ENCODE data around the gene RPTOR. TPM values are rescaled to one million over a fixed set of nuclear protein-coding genes. Genes with fewer than 3 reads are reported as not detected.

RPTOR gene
- total and polyA plus RNA-seq, 2 experiments from 2014 or later: 6.6 to 16.1 TPM

GRCh38 chr17:80724775-80725266, 180.2 kb downstream of the RPTOR start:
- DNase-seq: peak; percentile 86
- peaks cover 79% of the 10 kb centered on the region for H3K79me2 ChIP-seq (ENCODE audit: insufficient read depth)
- H3K36me3 ChIP-seq (ENCODE audit: low read depth): no peaks in the 10 kb centered on the region
- WGBS, 2 experiments (ENCODE audit: low coverage in 1 of 2, low lambda C conversion rate in 2 of 2, missing lambda C conversion rate in 2 of 2): 39 to 49% methylated on average over 16 of the region's 16 CpGs
- no peaks in the 10 kb centered on the region for H3K27me3 ChIP-seq (replicated peaks; ENCODE audit: insufficient read depth)
- H3K9me2 ChIP-seq (ENCODE audit: insufficient read depth): no peaks in the 10 kb centered on the region
- H4K20me1 ChIP-seq (ENCODE audit: insufficient read depth): no peaks in the 10 kb centered on the region
- H2AFZ ChIP-seq: peak overlapping the region; percentile 24; the same call in 1 of the 2 replicates
- no peaks in the 10 kb centered on the region for H3K9me3 ChIP-seq (ENCODE audit: low read depth)
- peak overlapping the region; percentile 69 for H3K4me2 ChIP-seq (ENCODE audit: unreplicated experiment)
- H3K9ac ChIP-seq: peak overlapping the region; percentile 43; the same call in 1 of the 2 replicates
- TF ChIP-seq EZH2phosphoT487 (IDR thresholded peaks at IDR 0.05; ENCODE audit: insufficient read depth, low read depth) (no peak), EZH2 (IDR thresholded peaks at IDR 0.05; ENCODE audit: insufficient read depth, poor library complexity, severe bottlenecking) (no peak)
- H3K4me1 ChIP-seq (ENCODE audit: insufficient read depth): peaks cover 21% of the 10 kb centered on the region
- peak overlapping the region; percentile 51 for H3K4me3 ChIP-seq
- H3F3A ChIP-seq (ENCODE audit: insufficient read depth): no peaks in the 10 kb centered on the region
- in situ Hi-C loops (cut with MboI): no loop called here
- peak overlapping the region; percentile 57 for H3K27ac ChIP-seq

- no peaks in the 10 kb centered on the region for H3K36me3 ChIP-seq (ENCODE audit: low read depth)
- peak overlapping the region; percentile 43; the same call in 1 of the 2 replicates for H3K9ac ChIP-seq
- no peaks in the 10 kb centered on the region for H3F3A ChIP-seq (ENCODE audit: insufficient read depth)
- no peaks in the 10 kb centered on the region for H3K27me3 ChIP-seq (replicated peaks; ENCODE audit: insufficient read depth)
- in situ Hi-C loops (cut with MboI): no loop called here
- DNase-seq: peak; percentile 46
- peaks cover 78% of the 10 kb centered on the region for H3K79me2 ChIP-seq (ENCODE audit: insufficient read depth)
- H4K20me1 ChIP-seq (ENCODE audit: insufficient read depth): no peaks in the 10 kb centered on the region
- H3K27ac ChIP-seq: peak overlapping the region; percentile 57
- no peaks in the 10 kb centered on the region for H3K9me2 ChIP-seq (ENCODE audit: insufficient read depth)
- peak overlapping the region; percentile 24; the same call in 1 of the 2 replicates for H2AFZ ChIP-seq
- H3K4me3 ChIP-seq: peak overlapping the region; percentile 51; the same call in 1 of the 2 replicates
- TF ChIP-seq EZH2phosphoT487 (IDR thresholded peaks at IDR 0.05; ENCODE audit: insufficient read depth, low read depth): no peak
- TF ChIP-seq EZH2 (IDR thresholded peaks at IDR 0.05; ENCODE audit: insufficient read depth, poor library complexity, severe bottlenecking): no peak
- WGBS, 2 experiments (ENCODE audit: low coverage in 1 of 2, low lambda C conversion rate in 2 of 2, missing lambda C conversion rate in 2 of 2): 58 to 60% methylated on average over 8 of the region's 8 CpGs
- peak overlapping the region; percentile 69 for H3K4me2 ChIP-seq (ENCODE audit: unreplicated experiment)
- H3K9me3 ChIP-seq (ENCODE audit: low read depth): no peaks in the 10 kb centered on the region
- H3K4me1 ChIP-seq (ENCODE audit: insufficient read depth): peaks cover 21% of the 10 kb centered on the region
Observed at GRCh38 chr17:80725517-80725916, 180.9 kb downstream of the RPTOR start.

GRCh38 chr17:80726558-80727408, 182.1 kb downstream of the RPTOR start:
- Histone ChIP-seq H3K9me3 (ENCODE audit: low read depth) (no peaks in the 10 kb centered on the region), H3F3A (ENCODE audit: insufficient read depth) (no peaks in the 10 kb centered on the region), H3K9ac (no peak overlapping the region), H2AFZ (no peak overlapping the region), H3K4me1 (ENCODE audit: insufficient read depth) (peaks cover 21% of the 10 kb centered on the region), H3K4me2 (ENCODE audit: unreplicated experiment) (no peak overlapping the region), H3K9me2 (ENCODE audit: insufficient read depth) (no peaks in the 10 kb centered on the region), H3K4me3 (no peak overlapping the region), H3K36me3 (ENCODE audit: low read depth) (no peaks in the 10 kb centered on the region), H3K27me3 (replicated peaks; ENCODE audit: insufficient read depth) (no peaks in the 10 kb centered on the region), H4K20me1 (ENCODE audit: insufficient read depth) (no peaks in the 10 kb centered on the region), H3K79me2 (ENCODE audit: insufficient read depth) (peaks cover 72% of the 10 kb centered on the region), H3K27ac (no peak overlapping the region)
- TF ChIP-seq EZH2phosphoT487 (IDR thresholded peaks at IDR 0.05; ENCODE audit: insufficient read depth, low read depth): no peak
- TF ChIP-seq EZH2 (IDR thresholded peaks at IDR 0.05; ENCODE audit: insufficient read depth, poor library complexity, severe bottlenecking): no peak
- 96% methylated on average over 34 to 42 of the region's 42 CpGs for WGBS, 2 experiments (ENCODE audit: low coverage in 1 of 2, low lambda C conversion rate in 2 of 2, missing lambda C conversion rate in 2 of 2)
- no peak for DNase-seq
- in situ Hi-C loops (cut with MboI): no loop called here

GRCh38 chr17:80727409-80727755, 182.7 kb downstream of the RPTOR start:
- DNase-seq: no peak
- H3K9me3 ChIP-seq (ENCODE audit: low read depth): no peaks in the 10 kb centered on the region
- no peaks in the 10 kb centered on the region for H3K36me3 ChIP-seq (ENCODE audit: low read depth)
- no peak overlapping the region for H3K4me3 ChIP-seq
- H3K9ac ChIP-seq: no peak overlapping the region
- H3K79me2 ChIP-seq (ENCODE audit: insufficient read depth): peaks cover 68% of the 10 kb centered on the region
- H3K4me1 ChIP-seq (ENCODE audit: insufficient read depth): peaks cover 25% of the 10 kb centered on the region
- H3K4me2 ChIP-seq (ENCODE audit: unreplicated experiment): no peak overlapping the region
- no peak overlapping the region for H2AFZ ChIP-seq
- 96% methylated on average over 13 of the region's 13 CpGs for WGBS, 2 experiments (ENCODE audit: low coverage in 1 of 2, low lambda C conversion rate in 2 of 2, missing lambda C conversion rate in 2 of 2)
- no peaks in the 10 kb centered on the region for H3K27me3 ChIP-seq (replicated peaks; ENCODE audit: insufficient read depth)
- no peaks in the 10 kb centered on the region for H3F3A ChIP-seq (ENCODE audit: insufficient read depth)
- no peaks in the 10 kb centered on the region for H4K20me1 ChIP-seq (ENCODE audit: insufficient read depth)
- in situ Hi-C loops (cut with MboI): no loop called here
- H3K27ac ChIP-seq: no peak overlapping the region
- TF ChIP-seq EZH2phosphoT487 (IDR thresholded peaks at IDR 0.05; ENCODE audit: insufficient read depth, low read depth) (no peak), EZH2 (IDR thresholded peaks at IDR 0.05; ENCODE audit: insufficient read depth, poor library complexity, severe bottlenecking) (no peak)
- no peaks in the 10 kb centered on the region for H3K9me2 ChIP-seq (ENCODE audit: insufficient read depth)
